ENCODE measurements around the gene SNIP1. TPM values are rescaled to one million over a fixed set of nuclear protein-coding genes. Genes with fewer than 3 reads are reported as not detected.

Gene SNIP1
- total and polyA plus RNA-seq, 2 experiments from 2014 or later = 7.0 to 11.4 TPM

- H3K4me1 Mint-ChIP-seq = peaks cover 17% of the 10 kb centered on the region
- Histone ChIP-seq H3K4me3 (no peak overlapping the region), H3K36me3 (ENCODE audit: insufficient read depth) (peaks cover under 1% of the 10 kb centered on the region; the same call in 1 of the 2 replicates), H2AFZ (no peak overlapping the region), H3K27ac (ENCODE audit: low read depth) (no peak overlapping the region), H3K4me2 (no peak overlapping the region), H3K79me2 (replicated peaks; ENCODE audit: insufficient read depth) (no peaks in the 10 kb centered on the region), H3F3A (replicated peaks; ENCODE audit: low read depth) (peaks cover 3% of the 10 kb centered on the region; the same call in 1 of the 2 replicates), H3K27me3 (ENCODE audit: insufficient read depth) (no peaks in the 10 kb centered on the region), H3K9me2 (ENCODE audit: insufficient read depth) (no peaks in the 10 kb centered on the region), H3K4me1 (ENCODE audit: insufficient read depth) (0 out of 2 replicates have a peak, but pooled peaks cover 4% of the 10 kb centered on the region), H4K20me1 (replicated peaks; ENCODE audit: insufficient read depth) (peaks cover under 1% of the 10 kb centered on the region; the same call in 1 of the 2 replicates)
- H3K27me3 Mint-ChIP-seq (ENCODE audit: insufficient read depth, low read depth, poor library complexity) = peaks cover 12% of the 10 kb centered on the region
- ATAC-seq (no peak), DNase-seq (ENCODE audit: low spot score) (no peak)
- no peak overlapping the region for H3K27ac Mint-ChIP-seq
- no peak overlapping the region for H3K4me3 Mint-ChIP-seq
- no peak for TF ChIP-seq CTCF (conservative IDR thresholded peaks at IDR 0.05; ENCODE audit: low read depth in 2 of 2)
- TF ChIP-seq NANOG (IDR thresholded peaks at IDR 0.05; ENCODE audit: borderline replicate concordance) = no peak
- TF ChIP-seq ETS1 (IDR thresholded peaks at IDR 0.05) = no peak
- TF ChIP-seq ZNF114 (CRISPR knock-in tag; IDR thresholded peaks at IDR 0.05) = no peak
- TF ChIP-seq REST (IDR thresholded peaks at IDR 0.05; ENCODE audit: unreplicated experiment) = no peak
- no peak for TF ChIP-seq EZH2phosphoT487 (IDR thresholded peaks at IDR 0.05; ENCODE audit: unreplicated experiment)
- TF ChIP-seq JUNB (IDR thresholded peaks at IDR 0.05; ENCODE audit: unreplicated experiment) = no peak
- no peak for TF ChIP-seq POLR2AphosphoS5 (IDR thresholded peaks at IDR 0.05; ENCODE audit: low read depth)
- TF ChIP-seq ZNF331 (CRISPR knock-in tag; IDR thresholded peaks at IDR 0.05; ENCODE audit: low read depth) = no peak
- TF ChIP-seq ZNF462 (CRISPR knock-in tag; IDR thresholded peaks at IDR 0.05) = no peak
- no peak for TF ChIP-seq EZH2 (IDR thresholded peaks at IDR 0.05; ENCODE audit: low read depth, unreplicated experiment)
- no peak for TF ChIP-seq CREB1 (CRISPR knock-in tag; IDR thresholded peaks at IDR 0.05; ENCODE audit: low read depth)
- TF ChIP-seq STAT1 (IDR thresholded peaks at IDR 0.05; ENCODE audit: unreplicated experiment) = no peak
- H3K36me3 Mint-ChIP-seq (ENCODE audit: low read depth) = peaks cover 7% of the 10 kb centered on the region
- H3K9me3 Mint-ChIP-seq = no peaks in the 10 kb centered on the region; the same call in 1 of the 3 replicates
Measured at GRCh38 chr1:37560401-37561132, 6.5 kb upstream of the SNIP1 start.

Data from GM23338 (cell line).